ENCODE measurements around the gene COX20. TPM values are rescaled to one million over a fixed set of nuclear protein-coding genes. Genes with fewer than 3 reads are reported as not detected.

COX20 gene
- polyA plus RNA-seq, 1 donor from 2014 or later = 169 TPM

GRCh38 chr1:244893836-244894235 is 58.4 kb downstream of the COX20 start:
- Histone ChIP-seq H3K27ac (ENCODE audit: low read length) (no peak overlapping the region), H3K27me3 (ENCODE audit: insufficient read depth, low read depth, low read length) (no peaks in the 10 kb centered on the region), H3K9ac (ENCODE audit: low read length) (no peak overlapping the region), H3K9me2 (ENCODE audit: insufficient read depth, low read length) (no peaks in the 10 kb centered on the region), H3K4me2 (ENCODE audit: low read length) (no peak overlapping the region), H3K36me3 (ENCODE audit: insufficient read depth, low read length) (no peaks in the 10 kb centered on the region), H3K9me3 (ENCODE audit: low read length) (no peaks in the 10 kb centered on the region), H3K79me2 (replicated peaks; ENCODE audit: insufficient read depth, low read length) (no peaks in the 10 kb centered on the region), H3K4me3 (ENCODE audit: low read length) (no peak overlapping the region), H3F3A (ENCODE audit: insufficient read depth, low read length, poor library complexity, severe bottlenecking) (no peaks in the 10 kb centered on the region), H2AFZ (ENCODE audit: low read depth, low read length) (no peak overlapping the region), H4K20me1 (ENCODE audit: insufficient read depth) (no peaks in the 10 kb centered on the region)
- TF ChIP-seq REST (IDR thresholded peaks at IDR 0.05; ENCODE audit: borderline replicate concordance) = no peak
- no peak for TF ChIP-seq RAD21 (conservative IDR thresholded peaks at IDR 0.05)
- TF ChIP-seq EZH2 (IDR thresholded peaks at IDR 0.05; ENCODE audit: borderline replicate concordance, insufficient read depth, low read length, poor library complexity, severe bottlenecking) = no peak
- TF ChIP-seq CTCF (IDR thresholded peaks at IDR 0.05; ENCODE audit: poor library complexity, severe bottlenecking) = no peak
- no peak for TF ChIP-seq TAF1 (IDR thresholded peaks at IDR 0.05; ENCODE audit: low read depth)
- no peak for TF ChIP-seq SMC3 (conservative IDR thresholded peaks at IDR 0.05; ENCODE audit: poor library complexity)
- no peak for TF ChIP-seq EP300 (conservative IDR thresholded peaks at IDR 0.05; ENCODE audit: poor library complexity, severe bottlenecking)
- no peak for TF ChIP-seq MXI1 (conservative IDR thresholded peaks at IDR 0.05; ENCODE audit: poor library complexity, severe bottlenecking)
- no peak for TF ChIP-seq POLR2AphosphoS5 (IDR thresholded peaks at IDR 0.05)

Other genes with a start within 250 kb of the COX20 start
- 25.3 and 30.8 TPM in 2 replicates for gene DESI2, start 182.5 kb upstream of the COX20 start, polyA plus RNA-seq
- 303 and 346 TPM in 2 replicates for gene HNRNPU, start 28.9 kb downstream of the COX20 start, polyA plus RNA-seq